Esophagus (tissue), 2 donors: ENCODE data around the gene DLGAP5. TPM values are rescaled to one million over a fixed set of nuclear protein-coding genes. Genes with fewer than 3 reads are reported as not detected.

Experiments used
- H3K27ac ChIP-seq, 2 donors: one replicate each; pipeline ENCODE4 v1.5.1; 2013; ENCODE audit warnings: low read depth in 2 of 2, mild to moderate bottlenecking in 2 of 2, inconsistent platforms in 1 of 2, low read length in 1 of 2, moderate library complexity in 1 of 2
- H3K27me3 ChIP-seq, 2 donors: one replicate each; pipeline ENCODE4 v1.6.1; 2013; ENCODE audit warnings: low read length in 2 of 2, control low read depth in 1 of 2, mild to moderate bottlenecking in 1 of 2; ENCODE audit not compliant: insufficient read depth in 2 of 2, control insufficient read depth in 1 of 2
- H3K36me3 ChIP-seq, 2 donors: one replicate each; pipeline ENCODE4 v1.6.1; 2013; ENCODE audit warnings: low read length in 1 of 2; ENCODE audit not compliant: control insufficient read depth in 2 of 2, insufficient read depth in 2 of 2
- H3K4me1 ChIP-seq, 2 donors: one replicate each; pipeline ENCODE4 v1.6.1; 2013; ENCODE audit warnings: low read length in 1 of 2; ENCODE audit not compliant: control insufficient read depth in 2 of 2, insufficient read depth in 2 of 2
- H3K4me3 ChIP-seq, 2 donors: one replicate each; pipeline ENCODE4 v1.5.1; 2013; ENCODE audit warnings: low read length in 2 of 2, mild to moderate bottlenecking in 2 of 2, low read depth in 1 of 2, moderate library complexity in 1 of 2
- H3K9me3 ChIP-seq, 2 donors: one replicate each; pipeline ENCODE4 v1.6.1; 2013; ENCODE audit warnings: mild to moderate bottlenecking in 2 of 2, low read depth in 1 of 2, low read length in 1 of 2, moderate library complexity in 1 of 2; ENCODE audit not compliant: control insufficient read depth in 2 of 2, insufficient read depth in 1 of 2
- whole genome bisulfite sequencing, 2 donors: extraction: QIAGEN DNeasy Blood & Tissue Kit; methylation state at CpG; one replicate each; pipeline ENCODE4 v1.1.7; 2013; 5-methylcytosine and 5-hydroxymethylcytosine counted together
- polyA plus RNA-seq, 2 donors: library from polyadenylated mRNA; stranded (reverse); fragments of 200-250 nt; gene quantifications; one replicate each; pipeline ENCODE4 v1.2.3, GENCODE V29; 2013
- donor health status: healthy with polysubstance abuse.
- donor health status: Bipolar disorder and iron deficiency.

Gene DLGAP5
- polyA plus RNA-seq, 2 donors, result 1.4 to 6.0 TPM

GRCh38 chr14:55136241-55136640 is 55.1 kb downstream of the DLGAP5 start:
- no peaks in the 10 kb centered on the region for H3K27me3 ChIP-seq
- H3K36me3 ChIP-seq, result peaks cover 18 to 28% of the 10 kb centered on the region in 2 donors
- H3K4me1 ChIP-seq, result peaks cover 5 to 9% of the 10 kb centered on the region in 2 donors
- H3K27ac ChIP-seq, result no peak overlapping the region
- 52 to 63% methylated on average over 3 of the region's 3 CpGs for WGBS, 2 donors
- no peak overlapping the region for H3K4me3 ChIP-seq
- H3K9me3 ChIP-seq, result no peaks in the 10 kb centered on the region

DNA sequence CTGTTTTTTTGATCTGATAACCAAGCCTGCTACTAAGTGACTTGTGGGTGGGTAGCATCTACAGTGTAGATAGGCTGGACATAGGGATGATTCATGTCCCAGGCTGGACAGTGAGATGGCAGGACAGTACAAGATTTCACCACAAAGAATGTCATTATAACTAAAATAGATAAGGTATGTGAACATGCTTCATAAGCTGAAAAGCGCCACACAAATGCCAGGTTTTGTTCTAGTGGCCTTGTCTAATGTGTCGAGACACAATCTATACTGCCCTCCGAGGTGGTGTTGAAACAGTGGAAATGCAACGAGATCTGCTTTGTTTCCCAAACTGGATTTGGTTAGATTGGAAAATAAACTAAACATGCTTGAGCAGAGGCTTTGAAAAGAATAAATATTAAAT is 58.0 kb downstream of the DLGAP5 start:
- H3K4me3 ChIP-seq, result no peak overlapping the region
- H3K9me3 ChIP-seq, result no peaks in the 10 kb centered on the region
- 53% methylated on average over 4 of the region's 4 CpGs for WGBS, 2 donors
- peaks cover 4 to 11% of the 10 kb centered on the region in 2 donors for H3K36me3 ChIP-seq
- peak overlapping the region; percentile 11 to 28 for H3K27ac ChIP-seq
- H3K27me3 ChIP-seq, result no peaks in the 10 kb centered on the region
- H3K4me1 ChIP-seq, result peaks cover 5 to 9% of the 10 kb centered on the region in 2 donors

DNA sequence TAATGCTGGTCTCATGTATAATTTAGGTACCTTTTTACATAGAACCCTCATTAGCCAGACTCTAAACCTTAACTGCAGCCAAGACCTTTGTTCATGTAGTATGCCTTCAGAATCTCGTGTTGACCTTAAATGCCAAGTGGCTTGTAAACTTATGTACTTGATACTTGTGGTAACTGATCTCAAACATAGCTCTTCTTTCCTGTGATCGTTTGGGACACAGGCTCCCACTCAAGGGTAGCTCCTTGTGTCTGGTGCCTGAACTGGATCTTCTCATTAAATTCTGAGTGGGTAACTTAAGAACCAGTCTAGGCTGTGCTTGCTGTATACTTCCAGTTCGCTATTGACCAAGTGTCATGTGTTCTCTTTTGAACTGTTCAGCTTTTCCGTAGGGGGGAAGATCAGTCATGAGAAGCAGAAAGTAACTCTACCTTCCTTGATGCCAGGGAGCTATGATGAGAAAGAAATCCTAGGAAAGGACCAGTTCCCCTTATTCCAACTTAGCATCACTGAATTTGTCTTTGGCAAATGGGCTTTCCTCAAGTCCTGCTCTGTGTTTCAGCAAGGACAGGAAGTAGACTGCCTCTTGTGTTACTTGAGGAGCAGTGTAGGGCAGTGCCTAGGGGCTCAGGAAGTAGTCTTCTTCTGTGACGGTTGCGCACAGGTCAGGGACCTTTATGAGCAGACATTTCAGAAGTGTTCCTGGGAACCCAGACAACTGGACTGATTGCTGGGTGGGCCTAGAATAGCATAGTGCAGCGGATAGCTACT is 59.8 kb downstream of the DLGAP5 start:
- Histone ChIP-seq H3K4me1 (peaks cover 2 to 5% of the 10 kb centered on the region in 2 donors), H3K36me3 (peaks cover 0 to 7% of the 10 kb centered on the region in 2 donors), H3K27ac (peak overlapping the region; percentile 13 to 68), H3K27me3 (no peaks in the 10 kb centered on the region), H3K4me3 (peak overlapping the region; percentile 14 to 91), H3K9me3 (no peaks in the 10 kb centered on the region)
- WGBS, 2 donors, result 57 to 60% methylated on average over 7 of the region's 7 CpGs

GRCh38 chr14:55130196-55130550 is 61.2 kb downstream of the DLGAP5 start:
- peaks cover 5 to 6% of the 10 kb centered on the region in 2 donors for H3K4me1 ChIP-seq
- no peaks in the 10 kb centered on the region for H3K9me3 ChIP-seq
- peaks cover 0 to 7% of the 10 kb centered on the region in 2 donors for H3K36me3 ChIP-seq
- H3K27ac ChIP-seq, result peak overlapping the region; percentile 91 to 93
- H3K27me3 ChIP-seq, result no peaks in the 10 kb centered on the region
- peak overlapping the region; percentile 87 to 91 for H3K4me3 ChIP-seq
- WGBS, 2 donors, result 12 to 21% methylated on average over 10 of the region's 10 CpGs

GRCh38 chr14:55129428-55130195 is 61.8 kb downstream of the DLGAP5 start:
- no peaks in the 10 kb centered on the region for H3K27me3 ChIP-seq
- peak overlapping the region; percentile 87 to 91 for H3K4me3 ChIP-seq
- peaks cover 5 to 10% of the 10 kb centered on the region in 2 donors for H3K4me1 ChIP-seq
- H3K36me3 ChIP-seq, result peaks cover 0 to 6% of the 10 kb centered on the region in 2 donors
- H3K9me3 ChIP-seq, result no peaks in the 10 kb centered on the region
- 1 to 2% methylated on average over 53 of the region's 53 CpGs for WGBS, 2 donors
- H3K27ac ChIP-seq, result peak overlapping the region; percentile 91 to 93

DNA sequence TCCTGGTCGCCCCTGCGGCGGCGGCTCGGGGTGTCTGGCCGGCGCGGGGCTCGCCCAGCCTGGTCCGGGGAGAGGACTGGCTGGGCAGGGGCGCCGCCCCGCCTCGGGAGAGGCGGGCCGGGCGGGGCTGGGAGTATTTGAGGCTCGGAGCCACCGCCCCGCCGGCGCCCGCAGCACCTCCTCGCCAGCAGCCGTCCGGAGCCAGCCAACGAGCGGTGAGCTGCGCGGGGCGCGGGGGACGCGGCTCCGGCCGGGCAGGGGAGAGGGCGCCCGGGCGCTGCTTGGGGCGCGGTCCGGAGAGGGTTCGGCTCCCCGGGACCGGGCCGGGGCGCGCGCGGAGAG is 62.3 kb downstream of the DLGAP5 start, which contains the start of gene LGALS3:
Gene LGALS3, plus strand, starts transcription at position 167 of the 342 bp plus-strand sequence. CDS start 8,122 bp downstream, outside the sequence.
- H3K4me1 ChIP-seq, result peaks cover 5 to 14% of the 10 kb centered on the region in 2 donors
- H3K9me3 ChIP-seq, result no peaks in the 10 kb centered on the region
- peak within 1 kb of the TSS; percentile 91 to 93 for H3K27ac ChIP-seq
- 0 to 1% methylated on average over 34 to 50 of the region's 50 CpGs for WGBS, 2 donors
- peak within 1 kb of the TSS; percentile 87 to 91 for H3K4me3 ChIP-seq
- H3K36me3 ChIP-seq, result peaks cover 0 to 3% of the 10 kb centered on the region in 2 donors
- no peaks in the 10 kb centered on the region for H3K27me3 ChIP-seq

DNA sequence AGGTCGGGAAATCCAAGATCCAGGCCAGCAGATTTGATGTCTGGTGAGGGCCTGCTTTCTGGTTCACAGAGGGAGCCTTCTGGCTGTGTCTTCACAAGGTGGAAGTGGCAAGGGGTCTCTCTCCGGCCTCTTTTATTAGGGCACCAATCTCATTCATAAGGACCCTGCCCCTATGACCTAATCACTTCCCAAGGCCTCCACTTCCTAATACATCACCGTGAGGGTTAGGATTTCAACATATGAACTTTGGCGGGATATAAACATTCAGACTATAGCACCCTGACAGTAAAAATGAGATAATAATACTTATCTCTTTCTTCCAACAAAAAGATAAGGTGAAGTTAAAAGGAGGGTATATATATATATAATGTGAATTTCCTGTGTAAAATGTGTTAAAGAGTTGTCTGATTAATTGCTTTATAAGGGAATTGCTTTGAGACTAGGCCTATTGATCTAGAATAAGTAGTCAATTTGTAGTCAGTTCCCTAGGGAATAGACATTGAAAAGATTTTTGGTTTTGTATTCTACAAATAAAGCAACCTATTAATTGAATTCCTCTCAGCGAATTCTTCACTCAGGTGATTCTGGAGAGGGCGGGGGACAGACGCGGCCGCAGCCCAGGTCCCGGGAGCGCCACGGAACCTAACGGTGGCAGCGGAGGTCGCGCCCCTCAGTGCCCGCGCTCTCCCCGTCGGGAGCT is 62.8 kb downstream of the DLGAP5 start:
- H3K27ac ChIP-seq, result peak overlapping the region; percentile 91 to 93
- peaks cover 5 to 11% of the 10 kb centered on the region in 2 donors for H3K4me1 ChIP-seq
- H3K27me3 ChIP-seq, result no peaks in the 10 kb centered on the region
- no peaks in the 10 kb centered on the region for H3K36me3 ChIP-seq
- 11 to 19% methylated on average over 12 to 20 of the region's 20 CpGs for WGBS, 2 donors
- peak overlapping the region; percentile 87 to 91 for H3K4me3 ChIP-seq
- no peaks in the 10 kb centered on the region for H3K9me3 ChIP-seq

DNA sequence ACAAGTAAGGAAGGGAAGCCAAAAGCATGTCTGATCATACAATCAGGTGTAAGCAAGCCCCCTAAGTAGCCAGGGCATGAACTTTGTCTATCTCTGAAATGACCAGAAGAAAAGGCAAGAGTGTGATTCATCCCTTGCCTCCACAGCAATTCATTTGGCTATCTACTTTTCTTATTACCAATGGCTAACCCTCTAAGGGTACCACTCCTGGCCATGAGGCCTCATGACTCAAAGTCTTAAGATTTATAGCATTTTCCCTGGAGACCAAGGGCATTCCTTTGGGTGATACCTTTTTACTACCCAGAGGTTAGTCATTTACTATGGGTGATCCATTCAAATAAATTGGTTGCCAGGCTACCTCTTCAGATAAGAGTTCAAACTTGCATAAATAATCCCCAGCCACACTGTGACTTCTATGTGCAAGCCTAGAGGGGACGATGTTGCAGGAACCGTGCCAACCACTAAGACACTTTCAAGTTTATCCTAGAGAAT is 63.9 kb downstream of the DLGAP5 start:
- H3K36me3 ChIP-seq, result no peaks in the 10 kb centered on the region
- peaks cover 8 to 18% of the 10 kb centered on the region in 2 donors for H3K4me1 ChIP-seq
- no peaks in the 10 kb centered on the region for H3K27me3 ChIP-seq
- no peaks in the 10 kb centered on the region for H3K9me3 ChIP-seq
- peak overlapping the region; percentile 9 to 29 for H3K27ac ChIP-seq
- no peak overlapping the region for H3K4me3 ChIP-seq
- 39 to 60% methylated on average over 2 of the region's 2 CpGs for WGBS, 2 donors

GRCh38 chr14:55126932-55127459 is 64.4 kb downstream of the DLGAP5 start:
- peaks cover 8 to 18% of the 10 kb centered on the region in 2 donors for H3K4me1 ChIP-seq
- H3K27ac ChIP-seq, result peak overlapping the region; percentile 54 to 78
- H3K9me3 ChIP-seq, result no peaks in the 10 kb centered on the region
- H3K4me3 ChIP-seq, result no peak overlapping the region
- no peaks in the 10 kb centered on the region for H3K27me3 ChIP-seq
- no peaks in the 10 kb centered on the region for H3K36me3 ChIP-seq
- 65 to 72% methylated on average over 5 of the region's 5 CpGs for WGBS, 2 donors
